ENCODE measurements around the gene EXOC1L.
A peak's percentile ranks its signal among the peaks of the same experiment; 100 is the strongest.
"Not testable (repeated sequence)": the region's sequence is repeated elsewhere in the genome, so short reads cannot be mapped to it uniquely, and the experiment has no call there.

Gene EXOC1L

GRCh38 chr4:55822329-55822728 lies 2.7 kb downstream of the EXOC1L start:
- Mint-ChIP-seq H3K9me3 (no peaks in the 10 kb centered on the region), H3K27ac (no peak overlapping the region), H3K27me3 (peaks cover 19% of the 10 kb centered on the region), H3K4me3 (no peak overlapping the region), H3K36me3 (no peaks in the 10 kb centered on the region), H3K4me1 (peaks cover 4% of the 10 kb centered on the region)
- CTCF ChIA-PET: no interaction called here
- DNase-seq: no peak

GRCh38 chr4:55824865-55825264 lies 5.3 kb downstream of the EXOC1L start:
- Mint-ChIP-seq H3K4me3 (no peak overlapping the region), H3K27me3 (peaks cover 12% of the 10 kb centered on the region), H3K4me1 (no peaks in the 10 kb centered on the region), H3K9me3 (no peaks in the 10 kb centered on the region), H3K27ac (no peak overlapping the region), H3K36me3 (no peaks in the 10 kb centered on the region)
- DNase-seq: no peak
- CTCF ChIA-PET: no interaction called here

- Mint-ChIP-seq H3K4me1 (no peaks in the 10 kb centered on the region), H3K9me3 (no peaks in the 10 kb centered on the region), H3K36me3 (no peaks in the 10 kb centered on the region), H3K27me3 (peaks cover 11% of the 10 kb centered on the region), H3K4me3 (no peak overlapping the region), H3K27ac (no peak overlapping the region)
- CTCF ChIA-PET: no interaction called here
- no peak for DNase-seq
These were observed 7.4 kb downstream of the EXOC1L start for GRCh38 chr4:55826986-55827385.

GRCh38 chr4:55827582-55827981 lies 8.0 kb downstream of the EXOC1L start:
- Mint-ChIP-seq H3K27ac (no peak overlapping the region), H3K27me3 (peaks cover 11% of the 10 kb centered on the region), H3K4me1 (no peaks in the 10 kb centered on the region), H3K4me3 (no peak overlapping the region), H3K36me3 (no peaks in the 10 kb centered on the region), H3K9me3 (no peaks in the 10 kb centered on the region)
- no peak for DNase-seq
- CTCF ChIA-PET: no interaction called here

GRCh38 chr4:55830048-55830447 lies 10.5 kb downstream of the EXOC1L start:
- Mint-ChIP-seq H3K4me3 (no peak overlapping the region), H3K36me3 (no peaks in the 10 kb centered on the region), H3K9me3 (no peaks in the 10 kb centered on the region), H3K27ac (no peak overlapping the region), H3K4me1 (no peaks in the 10 kb centered on the region), H3K27me3 (peaks cover 11% of the 10 kb centered on the region)
- no peak for DNase-seq
- CTCF ChIA-PET: no interaction called here

GRCh38 chr4:55830716-55831115 lies 11.1 kb downstream of the EXOC1L start:
- Mint-ChIP-seq H3K27ac (no peak overlapping the region), H3K4me3 (no peak overlapping the region), H3K27me3 (peaks cover 11% of the 10 kb centered on the region), H3K36me3 (no peaks in the 10 kb centered on the region), H3K9me3 (no peaks in the 10 kb centered on the region), H3K4me1 (no peaks in the 10 kb centered on the region)
- no peak for DNase-seq
- CTCF ChIA-PET: interaction anchor here (0.9 kb wide), 1 partner anchor 119 kb away, joined by 3 read pairs; the partner anchor contains the start of gene CEP135

GRCh38 chr4:55834086-55834795 lies 14.7 kb downstream of the EXOC1L start:
- H3K4me3 Mint-ChIP-seq: no peak overlapping the region
- CTCF ChIA-PET: no interaction called here
- peaks cover 5% of the 10 kb centered on the region for H3K27me3 Mint-ChIP-seq
- H3K9me3 Mint-ChIP-seq: no peaks in the 10 kb centered on the region
- H3K4me1 Mint-ChIP-seq: no peaks in the 10 kb centered on the region
- no peak for DNase-seq
- no peak overlapping the region for H3K27ac Mint-ChIP-seq
- H3K36me3 Mint-ChIP-seq: no peaks in the 10 kb centered on the region

- H3K27me3 Mint-ChIP-seq: no peaks in the 10 kb centered on the region
- CTCF ChIA-PET: no interaction called here
- DNase-seq: no peak
- no peaks in the 10 kb centered on the region for H3K36me3 Mint-ChIP-seq
- H3K9me3 Mint-ChIP-seq: no peaks in the 10 kb centered on the region
- H3K27ac Mint-ChIP-seq: no peak overlapping the region
- H3K4me1 Mint-ChIP-seq: no peaks in the 10 kb centered on the region
- H3K4me3 Mint-ChIP-seq: no peak overlapping the region
These were observed 18.3 kb downstream of the EXOC1L start for GRCh38 chr4:55837903-55838302.

- DNase-seq: no peak
- Mint-ChIP-seq H3K36me3 (no peaks in the 10 kb centered on the region), H3K4me3 (no peak overlapping the region), H3K27ac (no peak overlapping the region), H3K27me3 (no peaks in the 10 kb centered on the region), H3K4me1 (no peaks in the 10 kb centered on the region), H3K9me3 (no peaks in the 10 kb centered on the region)
- CTCF ChIA-PET: no interaction called here
These were observed 18.8 kb downstream of the EXOC1L start for GRCh38 chr4:55838356-55838755.

- DNase-seq: no peak
- no peaks in the 10 kb centered on the region for H3K4me1 Mint-ChIP-seq
- no peaks in the 10 kb centered on the region for H3K9me3 Mint-ChIP-seq
- H3K27me3 Mint-ChIP-seq: no peaks in the 10 kb centered on the region
- CTCF ChIA-PET: no interaction called here
- H3K27ac Mint-ChIP-seq: no peak overlapping the region
- H3K36me3 Mint-ChIP-seq: no peaks in the 10 kb centered on the region
- no peak overlapping the region for H3K4me3 Mint-ChIP-seq
These were observed 19.4 kb downstream of the EXOC1L start for GRCh38 chr4:55838952-55839351.

- Mint-ChIP-seq H3K27ac (no peak overlapping the region), H3K9me3 (no peaks in the 10 kb centered on the region), H3K4me3 (no peak overlapping the region), H3K4me1 (no peaks in the 10 kb centered on the region), H3K36me3 (no peaks in the 10 kb centered on the region), H3K27me3 (no peaks in the 10 kb centered on the region)
- CTCF ChIA-PET: no interaction called here
- DNase-seq: no peak
These were observed 21.4 kb downstream of the EXOC1L start for GRCh38 chr4:55840956-55841355.

- CTCF ChIA-PET: not testable (repeated sequence)
These were observed 22.0 kb downstream of the EXOC1L start for GRCh38 chr4:55841373-55842239.

GRCh38 chr4:55842312-55842711 lies 22.7 kb downstream of the EXOC1L start:
- H3K4me1 Mint-ChIP-seq, H3K9me3 Mint-ChIP-seq, H3K36me3 Mint-ChIP-seq, DNase-seq, H3K4me3 Mint-ChIP-seq, CTCF ChIA-PET, H3K27me3 Mint-ChIP-seq, H3K27ac Mint-ChIP-seq: not testable (repeated sequence)

More at GRCh38 chr4:55841373-55842239, 22.0 kb downstream of the EXOC1L start:
- not testable (repeated sequence) for H3K27me3 Mint-ChIP-seq, H3K4me3 Mint-ChIP-seq, DNase-seq, H3K36me3 Mint-ChIP-seq, H3K9me3 Mint-ChIP-seq, H3K4me1 Mint-ChIP-seq, H3K27ac Mint-ChIP-seq

GRCh38 chr4:55849724-55850123 lies 30.1 kb downstream of the EXOC1L start:
- H3K9me3 Mint-ChIP-seq: no peaks in the 10 kb centered on the region
- H3K4me3 Mint-ChIP-seq: no peak overlapping the region
- H3K27me3 Mint-ChIP-seq: no peaks in the 10 kb centered on the region
- no peak overlapping the region for H3K27ac Mint-ChIP-seq
- H3K36me3 Mint-ChIP-seq: peaks cover 3% of the 10 kb centered on the region
- H3K4me1 Mint-ChIP-seq: peaks cover 29% of the 10 kb centered on the region
- no peak for DNase-seq
- CTCF ChIA-PET: interaction anchor here (1.0 kb wide), 1 partner anchor 16 kb away, joined by 5 read pairs; no protein-coding TSS in a partner anchor

- peak; percentile 28 for DNase-seq
These were observed 32.3 kb downstream of the EXOC1L start for GRCh38 chr4:55851885-55852284.

More at GRCh38 chr4:55851885-55852284, 32.3 kb downstream of the EXOC1L start:
- Mint-ChIP-seq H3K27ac (peak overlapping the region; percentile 31), H3K27me3 (no peaks in the 10 kb centered on the region), H3K36me3 (peaks cover 3% of the 10 kb centered on the region), H3K9me3 (no peaks in the 10 kb centered on the region), H3K4me1 (peaks cover 31% of the 10 kb centered on the region), H3K4me3 (peak overlapping the region; percentile 25)
- CTCF ChIA-PET: interaction anchor here (0.7 kb wide), 1 partner anchor 16 kb away, joined by 4 read pairs; no protein-coding TSS in a partner anchor

Measured in activated naive CD4-positive, alpha-beta T cell treated with anti-CD3 and anti-CD28 coated beads, Interleukin-2, amount 10 ng/mL, durations not matched to agents 7 days and 5 days (primary cell).